HepG2 (cell line): ENCODE results near the gene USP34. TPM values are rescaled to one million over a fixed set of nuclear protein-coding genes. Genes with fewer than 3 reads are reported as not detected.

Experiments
- ARNTL ChIP-seq: sonication (generic); formaldehyde crosslinking; IDR thresholded peaks from 2 replicates; pipeline ENCODE4 v1.4.0; 2020; ENCODE audit warnings: mild to moderate bottlenecking, missing genetic modification reagents
- CEBPB ChIP-seq: IDR thresholded peaks from 2 replicates; pipeline ENCODE4 v1.6.1; 2011; ENCODE audit warnings: low read depth, low read length, improper control_type of control experiment, borderline replicate concordance
- DPF2 ChIP-seq: sonication (generic); formaldehyde crosslinking; IDR thresholded peaks from 2 replicates; pipeline ENCODE4 v1.4.0; 2020; ENCODE audit warnings: mild to moderate bottlenecking, low read depth, missing genetic modification reagents, borderline replicate concordance
- FLYWCH1 ChIP-seq: sonication (generic); formaldehyde crosslinking; IDR thresholded peaks from 2 replicates; pipeline ENCODE4 v1.8.1; 2023; ENCODE audit warnings: mild to moderate bottlenecking, missing genetic modification reagents
- MTF2 ChIP-seq: sonication (generic); formaldehyde crosslinking; IDR thresholded peaks from 2 replicates; pipeline ENCODE4 v1.5.0; 2020; ENCODE audit warnings: missing genetic modification reagents, borderline replicate concordance
- NPAS2 ChIP-seq: sonication (generic); formaldehyde crosslinking; IDR thresholded peaks from 2 replicates; pipeline ENCODE4 v1.8.0; 2022; ENCODE audit warnings: mild to moderate bottlenecking, missing genetic modification reagents, borderline replicate concordance
- NR2F2 ChIP-seq: IDR thresholded peaks from 2 replicates; pipeline ENCODE4 v1.6.1; 2012; ENCODE audit warnings: low read depth, inconsistent platforms, borderline replicate concordance
- PPARG ChIP-seq: conservative IDR thresholded peaks from 2 replicates; pipeline ENCODE4 v1.6.1; 2016; ENCODE audit warnings: missing biosample characterization, missing genetic modification reagents
- RARA ChIP-seq: IDR thresholded peaks from 2 replicates; pipeline ENCODE4 v1.6.1; 2016; ENCODE audit warnings: missing genetic modification reagents, missing compliant biosample characterization
- SIN3A ChIP-seq: IDR thresholded peaks from 2 replicates; pipeline ENCODE4 v1.6.1; 2011; ENCODE audit warnings: low read depth, mild to moderate bottlenecking, control low read depth, low read length, borderline replicate concordance
- SIN3B ChIP-seq: fragments of 150-350 bp; IDR thresholded peaks from 2 replicates; pipeline ENCODE4 v1.6.1; 2014; ENCODE audit warnings: low read length
- XBP1 ChIP-seq: sonication (generic); formaldehyde crosslinking; IDR thresholded peaks from 2 replicates; pipeline ENCODE4 v1.5.0; 2020; ENCODE audit warnings: missing genetic modification reagents
- ZGPAT ChIP-seq: IDR thresholded peaks from 2 replicates; pipeline ENCODE4 v1.6.1; 2016; ENCODE audit warnings: mild to moderate bottlenecking
- ZNF18 ChIP-seq: sonication (generic); formaldehyde crosslinking; IDR thresholded peaks from 2 replicates; pipeline ENCODE4 v1.8.0; 2022; ENCODE audit warnings: mild to moderate bottlenecking, missing genetic modification reagents; ENCODE audit not compliant: insufficient replicate concordance
- ZXDC ChIP-seq: sonication (generic); formaldehyde crosslinking; IDR thresholded peaks from 2 replicates; pipeline ENCODE4 v1.5.0; 2020; ENCODE audit warnings: mild to moderate bottlenecking, missing genetic modification reagents
- polyA plus RNA-seq, 8 experiments: library from polyadenylated mRNA; depleted of rRNA in 3 of 8; stranded (reverse) in 7 of 8; unstranded in 1 of 8; fragments of >200 nt; fragmentation: Illumina TruSeq in 4 of 8; extraction: Trizol in 4 of 8; gene quantifications; 2 replicates each; pipeline versions ENCODE4 v1.2.1 to v1.2.3, GENCODE V29; 2011 to 2016; ENCODE audit warnings: low read depth in 4 of 8, missing spikeins in 1 of 8, mixed read lengths in 1 of 8; ENCODE audit not compliant: insufficient read depth in 1 of 8
- total RNA-seq, 5 experiments: library from RNA; depleted of rRNA; stranded (reverse); fragments of >200 nt; fragmentation: Illumina TruSeq; extraction: Trizol; gene quantifications; 2 replicates each; pipeline ENCODE4 v1.2.3, GENCODE V29; 2016; ENCODE audit warnings: low read depth in 1 of 5
- TF ChIP-seq, protein P1 (sequence below): sonication (generic); formaldehyde crosslinking; IDR thresholded peaks from 2 replicates; pipeline ENCODE4 v1.5.0; 2020; ENCODE audit warnings: missing genetic modification reagents
- TF ChIP-seq, protein P2 (sequence below): sonication (generic); formaldehyde crosslinking; IDR thresholded peaks from 2 replicates; pipeline ENCODE4 v1.4.0; 2020; ENCODE audit warnings: missing genetic modification reagents

The USP34 gene
- total and polyA plus RNA-seq, 2 of the 13 experiments (the other 11 are each of a cell fraction or from before 2014, with no cell fraction given), result 99.2 to 100 TPM

- TF ChIP-seq, protein P1, sequence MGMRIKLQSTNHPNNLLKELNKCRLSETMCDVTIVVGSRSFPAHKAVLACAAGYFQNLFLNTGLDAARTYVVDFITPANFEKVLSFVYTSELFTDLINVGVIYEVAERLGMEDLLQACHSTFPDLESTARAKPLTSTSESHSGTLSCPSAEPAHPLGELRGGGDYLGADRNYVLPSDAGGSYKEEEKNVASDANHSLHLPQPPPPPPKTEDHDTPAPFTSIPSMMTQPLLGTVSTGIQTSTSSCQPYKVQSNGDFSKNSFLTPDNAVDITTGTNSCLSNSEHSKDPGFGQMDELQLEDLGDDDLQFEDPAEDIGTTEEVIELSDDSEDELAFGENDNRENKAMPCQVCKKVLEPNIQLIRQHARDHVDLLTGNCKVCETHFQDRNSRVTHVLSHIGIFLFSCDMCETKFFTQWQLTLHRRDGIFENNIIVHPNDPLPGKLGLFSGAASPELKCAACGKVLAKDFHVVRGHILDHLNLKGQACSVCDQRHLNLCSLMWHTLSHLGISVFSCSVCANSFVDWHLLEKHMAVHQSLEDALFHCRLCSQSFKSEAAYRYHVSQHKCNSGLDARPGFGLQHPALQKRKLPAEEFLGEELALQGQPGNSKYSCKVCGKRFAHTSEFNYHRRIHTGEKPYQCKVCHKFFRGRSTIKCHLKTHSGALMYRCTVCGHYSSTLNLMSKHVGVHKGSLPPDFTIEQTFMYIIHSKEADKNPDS (CRISPR knock-in tag), result peak; percentile 75
- TF ChIP-seq ARNTL (CRISPR knock-in tag) (peak; percentile 13), XBP1 (no peak), SIN3A (peak; percentile 35; the same call in 1 of the 2 replicates), NR2F2 (no peak), ZNF18 (CRISPR knock-in tag) (peak; percentile 89), DPF2 (0 out of 2 replicates have a peak, but pooled peaks have one; percentile 27), MTF2 (CRISPR knock-in tag) (0 out of 2 replicates have a peak, but pooled peaks have one; percentile 77), FLYWCH1 (CRISPR knock-in tag) (0 out of 2 replicates have a peak, but pooled peaks have one; percentile 38), ZGPAT (CRISPR knock-in tag) (peak; percentile 88; the same call in 1 of the 2 replicates), ZXDC (CRISPR knock-in tag) (peak; percentile 96), NPAS2 (no peak), PPARG (CRISPR knock-in tag) (0 out of 2 replicates have a peak, but pooled peaks have one; percentile 71), SIN3B (no peak), CEBPB (no peak), RARA (CRISPR knock-in tag) (peak; percentile 78)
- TF ChIP-seq, protein P2, sequence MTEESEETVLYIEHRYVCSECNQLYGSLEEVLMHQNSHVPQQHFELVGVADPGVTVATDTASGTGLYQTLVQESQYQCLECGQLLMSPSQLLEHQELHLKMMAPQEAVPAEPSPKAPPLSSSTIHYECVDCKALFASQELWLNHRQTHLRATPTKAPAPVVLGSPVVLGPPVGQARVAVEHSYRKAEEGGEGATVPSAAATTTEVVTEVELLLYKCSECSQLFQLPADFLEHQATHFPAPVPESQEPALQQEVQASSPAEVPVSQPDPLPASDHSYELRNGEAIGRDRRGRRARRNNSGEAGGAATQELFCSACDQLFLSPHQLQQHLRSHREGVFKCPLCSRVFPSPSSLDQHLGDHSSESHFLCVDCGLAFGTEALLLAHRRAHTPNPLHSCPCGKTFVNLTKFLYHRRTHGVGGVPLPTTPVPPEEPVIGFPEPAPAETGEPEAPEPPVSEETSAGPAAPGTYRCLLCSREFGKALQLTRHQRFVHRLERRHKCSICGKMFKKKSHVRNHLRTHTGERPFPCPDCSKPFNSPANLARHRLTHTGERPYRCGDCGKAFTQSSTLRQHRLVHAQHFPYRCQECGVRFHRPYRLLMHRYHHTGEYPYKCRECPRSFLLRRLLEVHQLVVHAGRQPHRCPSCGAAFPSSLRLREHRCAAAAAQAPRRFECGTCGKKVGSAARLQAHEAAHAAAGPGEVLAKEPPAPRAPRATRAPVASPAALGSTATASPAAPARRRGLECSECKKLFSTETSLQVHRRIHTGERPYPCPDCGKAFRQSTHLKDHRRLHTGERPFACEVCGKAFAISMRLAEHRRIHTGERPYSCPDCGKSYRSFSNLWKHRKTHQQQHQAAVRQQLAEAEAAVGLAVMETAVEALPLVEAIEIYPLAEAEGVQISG (CRISPR knock-in tag), result peak; percentile 68
Observed at GRCh38 chr2:61176755-61177726, 293.8 kb downstream of the USP34 start (continued).
